Adipose tissue (tissue), 3 donors: Measurements from ENCODE around the gene SYN1. TPM values are rescaled to one million over a fixed set of nuclear protein-coding genes. Genes with fewer than 3 reads are reported as not detected.

Experiments
- polyA plus RNA-seq, 3 donors: library from polyadenylated mRNA; stranded (reverse); fragments of 200-250 nt; gene quantifications; one replicate each; pipeline ENCODE4 v1.2.3, GENCODE V29; 2013
- donor health status: healthy with polysubstance abuse.
- donor health status: Bipolar disorder and iron deficiency.
- donor health status: healthy.

The SYN1 gene
- polyA plus RNA-seq, 3 donors, result 0.69 to 3.0 (median 1.4) TPM

Other genes starting within 250 kb of the SYN1 start
- gene ZNF157, start 249.3 kb downstream of the SYN1 start, polyA plus RNA-seq, result not detected
- gene ZNF41, start 136.6 kb downstream of the SYN1 start, polyA plus RNA-seq, result 1 to 10 TPM; 1.3 to 3.5 (median 2.1) TPM
- gene ARAF, start 58.7 kb downstream of the SYN1 start, polyA plus RNA-seq, result 10 to 100 TPM; 34.3 to 54.8 (median 40.7) TPM
- gene TIMP1, start 37.4 kb downstream of the SYN1 start, polyA plus RNA-seq, result 100 to 1,000 TPM in 2 of 3 donors, 10 to 100 TPM in 1; 56.0 to 538 (median 342) TPM
- 10 to 100 TPM in 1 of 3 donors, 1 to 10 TPM in 2; 1.5 to 17.1 (median 7.3) TPM for gene CFP, start 10.1 kb upstream of the SYN1 start, polyA plus RNA-seq
- 10 to 100 TPM; 11.5 to 27.3 (median 23.1) TPM for gene ELK1, start 30.7 kb upstream of the SYN1 start, polyA plus RNA-seq
- 100 to 1,000 TPM; 108 to 208 (median 149) TPM for gene UXT, start 39.3 kb upstream of the SYN1 start, polyA plus RNA-seq
- 1 to 10 TPM in 1 of 3 donors, under 1 TPM in 2; 0.11 to 1.4 (median 0.54) TPM for gene ZNF81, start 217.0 kb upstream of the SYN1 start, polyA plus RNA-seq